ENCODE measurements around the gene KLRB1.
"Not testable (repeated sequence)": the region's sequence is repeated elsewhere in the genome, so short reads cannot be mapped to it uniquely, and the experiment has no call there.

KLRB1 gene

DNA sequence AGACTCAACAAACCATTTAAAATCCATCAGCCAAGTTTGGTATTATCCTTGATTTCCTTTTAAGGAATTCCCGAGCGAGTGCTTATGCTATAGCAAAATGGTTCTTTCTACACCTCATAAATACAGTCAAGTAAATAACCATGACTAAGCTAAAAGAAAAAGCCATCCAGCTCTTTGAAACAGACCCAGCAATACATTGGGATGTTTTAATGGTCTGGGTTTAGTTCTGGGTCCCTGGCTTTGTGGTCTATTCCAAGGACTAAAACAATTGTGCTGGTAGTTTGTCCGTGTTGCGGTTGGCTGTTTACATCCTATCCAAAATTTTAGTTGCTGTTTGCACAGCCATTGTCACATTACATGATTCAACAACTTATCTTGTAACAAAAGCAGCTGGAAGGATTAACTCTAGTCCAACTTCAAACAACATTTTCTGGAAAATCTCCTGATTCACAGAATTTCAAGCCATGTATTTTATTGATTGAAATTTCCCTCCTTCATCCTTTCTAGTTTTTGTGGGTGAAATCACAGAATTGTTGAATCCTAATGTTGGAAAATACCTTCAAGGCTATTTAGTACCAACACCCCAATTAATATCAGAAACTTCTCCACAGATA lies 19.6 kb downstream of the KLRB1 start:
- TF ChIP-seq, protein P1, sequence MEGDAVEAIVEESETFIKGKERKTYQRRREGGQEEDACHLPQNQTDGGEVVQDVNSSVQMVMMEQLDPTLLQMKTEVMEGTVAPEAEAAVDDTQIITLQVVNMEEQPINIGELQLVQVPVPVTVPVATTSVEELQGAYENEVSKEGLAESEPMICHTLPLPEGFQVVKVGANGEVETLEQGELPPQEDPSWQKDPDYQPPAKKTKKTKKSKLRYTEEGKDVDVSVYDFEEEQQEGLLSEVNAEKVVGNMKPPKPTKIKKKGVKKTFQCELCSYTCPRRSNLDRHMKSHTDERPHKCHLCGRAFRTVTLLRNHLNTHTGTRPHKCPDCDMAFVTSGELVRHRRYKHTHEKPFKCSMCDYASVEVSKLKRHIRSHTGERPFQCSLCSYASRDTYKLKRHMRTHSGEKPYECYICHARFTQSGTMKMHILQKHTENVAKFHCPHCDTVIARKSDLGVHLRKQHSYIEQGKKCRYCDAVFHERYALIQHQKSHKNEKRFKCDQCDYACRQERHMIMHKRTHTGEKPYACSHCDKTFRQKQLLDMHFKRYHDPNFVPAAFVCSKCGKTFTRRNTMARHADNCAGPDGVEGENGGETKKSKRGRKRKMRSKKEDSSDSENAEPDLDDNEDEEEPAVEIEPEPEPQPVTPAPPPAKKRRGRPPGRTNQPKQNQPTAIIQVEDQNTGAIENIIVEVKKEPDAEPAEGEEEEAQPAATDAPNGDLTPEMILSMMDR (IDR thresholded peaks at IDR 0.05; ENCODE audit: low read length, missing control alignments): no peak
- no peak overlapping the region for H3K4me3 ChIP-seq (replicated peaks; ENCODE audit: low read depth, low read length)
- no peak for DNase-seq (ENCODE audit: low read depth)

DNA sequence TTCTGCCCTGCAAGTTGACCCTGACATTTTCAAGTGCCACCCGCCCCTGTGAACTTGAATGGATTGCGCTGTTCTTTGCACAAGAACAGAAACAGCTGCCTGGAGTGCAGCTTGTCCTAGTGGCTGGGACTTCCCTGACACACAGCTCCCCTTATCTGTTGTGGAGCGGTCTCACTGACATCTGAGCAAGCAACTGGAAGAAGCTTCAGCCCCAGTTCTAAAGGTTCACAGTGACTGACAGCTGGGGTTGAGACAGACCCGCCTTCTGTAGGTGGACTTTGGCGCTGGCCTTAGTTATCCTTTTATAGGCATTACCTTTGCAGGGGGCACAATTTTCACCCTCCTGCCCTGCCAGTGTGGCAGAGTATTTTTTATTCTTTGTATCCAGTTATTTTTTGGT lies 30.0 kb downstream of the KLRB1 start:
- H3K4me3 ChIP-seq (replicated peaks; ENCODE audit: low read depth, low read length); DNase-seq (ENCODE audit: low read depth): not testable (repeated sequence)

GRCh38 chr12:9567151-9567550 lies 40.6 kb downstream of the KLRB1 start:
- H3K4me3 ChIP-seq (replicated peaks; ENCODE audit: low read depth, low read length); DNase-seq (ENCODE audit: low read depth): not testable (repeated sequence)

- not testable (repeated sequence) for H3K4me3 ChIP-seq (replicated peaks; ENCODE audit: low read depth, low read length); DNase-seq (ENCODE audit: low read depth)
These were observed 41.6 kb downstream of the KLRB1 start for GRCh38 chr12:9566113-9566512.

- not testable (repeated sequence) for DNase-seq (ENCODE audit: low read depth); H3K4me3 ChIP-seq (replicated peaks; ENCODE audit: low read depth, low read length)
These were observed 43.3 kb downstream of the KLRB1 start for GRCh38 chr12:9564418-9564817.

- DNase-seq (ENCODE audit: low read depth); H3K4me3 ChIP-seq (replicated peaks; ENCODE audit: low read depth, low read length): not testable (repeated sequence)
These were observed 44.8 kb downstream of the KLRB1 start for GRCh38 chr12:9562841-9563453.

GRCh38 chr12:9545489-9545888 lies 62.2 kb downstream of the KLRB1 start:
- not testable (repeated sequence) for H3K4me3 ChIP-seq (replicated peaks; ENCODE audit: low read depth, low read length); DNase-seq (ENCODE audit: low read depth)

All from fibroblast of pulmonary artery (primary cell).